GM23338 (cell line): ENCODE measurements around the gene HMOX2. TPM values are rescaled to one million over a fixed set of nuclear protein-coding genes. Genes with fewer than 3 reads are reported as not detected.

Source experiments
- ATAC-seq: fragments of 200-7000 bp; cut with Tn5 transposase; 3 replicates; pipeline ENCODE4 v1.9.1; 2020
- DNase-seq: peaks from one replicate; pipeline ENCODE4 v3.0.0-alpha.2; 2015; ENCODE audit warnings: low spot score
- H2AFZ ChIP-seq: fragments of 200-600 bp; sonication (generic); 2 replicates; pipeline ENCODE4 v1.8.0; 2016; ENCODE audit warnings: antibody characterized with exemption, mild to moderate bottlenecking, moderate library complexity
- H3F3A ChIP-seq: fragments of 200-600 bp; sonication (generic); replicated peaks from 2 replicates; pipeline ENCODE4 v1.8.0; 2017; ENCODE audit warnings: antibody characterized with exemption, mixed run types, low read depth
- H3K27ac ChIP-seq: fragments of 200-600 bp; sonication (generic); 2 replicates; pipeline ENCODE4 v1.6.1; 2016; ENCODE audit warnings: low read depth
- H3K27me3 ChIP-seq: fragments of 200-600 bp; sonication (generic); 2 replicates; pipeline ENCODE4 v1.8.0; 2016; ENCODE audit warnings: mild to moderate bottlenecking, mixed run types, moderate library complexity; ENCODE audit not compliant: insufficient read depth
- H3K36me3 ChIP-seq: fragments of 200-600 bp; sonication (generic); 2 replicates; pipeline ENCODE4 v1.8.0; 2016; ENCODE audit warnings: mild to moderate bottlenecking; ENCODE audit not compliant: insufficient read depth
- H3K4me1 ChIP-seq: fragments of 200-600 bp; sonication (generic); 2 replicates; pipeline ENCODE4 v1.8.0; 2016; ENCODE audit warnings: mild to moderate bottlenecking, moderate library complexity; ENCODE audit not compliant: insufficient read depth
- H3K4me2 ChIP-seq: fragments of 200-600 bp; sonication (generic); 2 replicates; pipeline ENCODE4 v1.7.1; 2017; ENCODE audit warnings: mixed run types
- H3K4me3 ChIP-seq: fragments of 200-600 bp; sonication (generic); 2 replicates; pipeline ENCODE4 v1.6.1; 2016; ENCODE audit warnings: mixed run types
- H3K79me2 ChIP-seq: fragments of 200-600 bp; sonication (generic); replicated peaks from 2 replicates; pipeline ENCODE4 v1.8.0; 2017; ENCODE audit warnings: mild to moderate bottlenecking; ENCODE audit not compliant: insufficient read depth
- H3K9me2 ChIP-seq: fragments of 200-600 bp; sonication (generic); 2 replicates; pipeline ENCODE4 v1.8.0; 2017; ENCODE audit not compliant: insufficient read depth
- H4K20me1 ChIP-seq: fragments of 200-600 bp; sonication (generic); replicated peaks from 2 replicates; pipeline ENCODE4 v1.8.0; 2017; ENCODE audit warnings: mild to moderate bottlenecking; ENCODE audit not compliant: insufficient read depth
- H3K27ac Mint-ChIP-seq: 2 replicates; pipeline ENCODE4 v1.8.0; 2020; ENCODE audit warnings: inconsistent platforms, mild to moderate bottlenecking, moderate library complexity, mixed read lengths
- H3K27me3 Mint-ChIP-seq: 3 replicates; pipeline ENCODE4 v1.8.0; 2022; ENCODE audit warnings: low read depth, mild to moderate bottlenecking, moderate library complexity, mixed read lengths, inconsistent platforms; ENCODE audit not compliant: insufficient read depth, poor library complexity
- H3K36me3 Mint-ChIP-seq: 3 replicates; pipeline ENCODE4 v1.8.0; 2021; ENCODE audit warnings: low read depth, mild to moderate bottlenecking, inconsistent platforms, moderate library complexity, mixed read lengths
- H3K4me1 Mint-ChIP-seq: 3 replicates; pipeline ENCODE4 v1.8.0; 2020; ENCODE audit warnings: mild to moderate bottlenecking, inconsistent platforms, mixed read lengths
- H3K4me3 Mint-ChIP-seq: 3 replicates; pipeline ENCODE4 v1.8.0; 2021; ENCODE audit warnings: moderate library complexity, mild to moderate bottlenecking, inconsistent platforms, mixed read lengths
- H3K9me3 Mint-ChIP-seq: 3 replicates; pipeline ENCODE4 v1.8.0; 2020; ENCODE audit warnings: moderate library complexity, mild to moderate bottlenecking, inconsistent platforms, mixed read lengths
- CREB1 ChIP-seq: fragments of 250-450 bp; sonication (Bioruptor Pico); IDR thresholded peaks from 2 replicates; pipeline ENCODE4 v1.5.0; 2020; ENCODE audit warnings: low read depth, mild to moderate bottlenecking, moderate library complexity
- EZH2 ChIP-seq: fragments of 200-600 bp; sonication (generic); IDR thresholded peaks from one replicate; pipeline ENCODE4 v1.8.0; 2017; ENCODE audit warnings: antibody characterized with exemption, mild to moderate bottlenecking, low read depth; ENCODE audit not compliant: unreplicated experiment
- EZH2phosphoT487 ChIP-seq: fragments of 200-600 bp; sonication (generic); IDR thresholded peaks from one replicate; pipeline ENCODE4 v1.8.1; 2018; ENCODE audit warnings: antibody characterized with exemption; ENCODE audit not compliant: unreplicated experiment
- JUNB ChIP-seq: IDR thresholded peaks from one replicate; pipeline ENCODE4 v1.6.1; 2016; ENCODE audit warnings: antibody characterized with exemption; ENCODE audit not compliant: unreplicated experiment
- NANOG ChIP-seq: IDR thresholded peaks from 2 replicates; pipeline ENCODE4 v1.6.1; 2016; ENCODE audit warnings: antibody characterized with exemption, borderline replicate concordance
- POLR2AphosphoS5 ChIP-seq: IDR thresholded peaks from 2 replicates; pipeline ENCODE4 v1.6.1; 2016; ENCODE audit warnings: antibody characterized with exemption, low read depth
- STAT1 ChIP-seq: IDR thresholded peaks from one replicate; pipeline ENCODE4 v1.6.1; 2016; ENCODE audit warnings: antibody characterized with exemption; ENCODE audit not compliant: unreplicated experiment
- ZNF114 ChIP-seq: fragments of 250-450 bp; sonication (Bioruptor Pico); IDR thresholded peaks from 2 replicates; pipeline ENCODE4 v1.5.0; 2020; ENCODE audit warnings: mild to moderate bottlenecking, moderate library complexity
- ZNF331 ChIP-seq: fragments of 250-450 bp; sonication (Bioruptor Pico); IDR thresholded peaks from 2 replicates; pipeline ENCODE4 v1.5.0; 2020; ENCODE audit warnings: low read depth, mild to moderate bottlenecking, moderate library complexity
- polyA plus RNA-seq: library from polyadenylated mRNA; unstranded; fragments of >200 nt; fragmentation: Nextera tagmentation; extraction: Ambion mirVana; gene quantifications from 2 replicates; pipeline ENCODE4 v1.2.1, GENCODE V29; 2016
- total RNA-seq: library from RNA; depleted of rRNA; stranded (reverse); fragments of >200 nt; shearing (Covaris generic); gene quantifications from 2 replicates; pipeline ENCODE4 v1.2.3, GENCODE V29; 2014
- TF ChIP-seq, protein P1 (sequence below): fragments of 250-450 bp; sonication (Bioruptor Pico); IDR thresholded peaks from 2 replicates; pipeline ENCODE4 v1.5.0; 2020; ENCODE audit warnings: mild to moderate bottlenecking, moderate library complexity
- TF ChIP-seq, protein P2 (sequence below): IDR thresholded peaks from one replicate; pipeline ENCODE4 v1.6.1; 2018; ENCODE audit warnings: antibody characterized with exemption; ENCODE audit not compliant: unreplicated experiment
- TF ChIP-seq, protein P3 (sequence below): IDR thresholded peaks from 2 replicates; pipeline ENCODE4 v1.6.1; 2016; ENCODE audit warnings: antibody characterized with exemption
- TF ChIP-seq, protein P4 (sequence below), 2 experiments: fragments of 200-600 bp in 1 of 2; sonication (generic) in 1 of 2; conservative IDR thresholded peaks; 2 replicates each; pipeline versions ENCODE4 v1.5.1 to v1.6.1; 2016 to 2017; ENCODE audit warnings: antibody characterized with exemption in 2 of 2, low read depth in 2 of 2, mild to moderate bottlenecking in 2 of 2, moderate library complexity in 1 of 2

Gene HMOX2
- total and polyA plus RNA-seq, 2 experiments from 2014 or later: 33.0 to 38.1 TPM

DNA sequence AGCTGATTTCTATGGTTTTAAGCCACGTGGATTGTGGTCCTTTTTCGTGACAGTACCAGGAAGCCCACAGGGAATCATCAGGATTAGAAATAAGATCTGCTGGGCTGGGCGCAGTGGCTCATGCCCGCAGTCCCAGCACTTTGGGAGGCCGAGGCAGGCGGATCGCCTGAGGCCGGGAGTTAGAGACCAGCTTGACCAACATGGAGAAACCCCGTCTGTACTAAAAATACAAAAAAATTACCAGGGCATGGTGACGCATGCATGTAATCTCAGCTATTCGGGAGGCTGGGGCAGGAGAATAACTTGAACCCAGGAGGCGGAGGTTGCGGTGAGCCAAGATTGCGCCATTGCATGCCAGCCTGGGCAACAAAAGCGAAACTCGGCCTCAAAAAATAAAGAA is 8.3 kb upstream of the HMOX2 start:
- Histone ChIP-seq H3K9me2 (no peaks in the 10 kb centered on the region), H3F3A (no peaks in the 10 kb centered on the region), H3K79me2 (peaks cover 8% of the 10 kb centered on the region), H2AFZ (no peak overlapping the region), H3K4me1 (no peaks in the 10 kb centered on the region), H3K4me3 (no peak overlapping the region), H4K20me1 (no peaks in the 10 kb centered on the region), H3K27ac (no peak overlapping the region), H3K4me2 (no peak overlapping the region), H3K27me3 (no peaks in the 10 kb centered on the region), H3K36me3 (peaks cover 14% of the 10 kb centered on the region; the same call in 1 of the 2 replicates)
- DNase-seq: no peak
- TF ChIP-seq, protein P1, sequence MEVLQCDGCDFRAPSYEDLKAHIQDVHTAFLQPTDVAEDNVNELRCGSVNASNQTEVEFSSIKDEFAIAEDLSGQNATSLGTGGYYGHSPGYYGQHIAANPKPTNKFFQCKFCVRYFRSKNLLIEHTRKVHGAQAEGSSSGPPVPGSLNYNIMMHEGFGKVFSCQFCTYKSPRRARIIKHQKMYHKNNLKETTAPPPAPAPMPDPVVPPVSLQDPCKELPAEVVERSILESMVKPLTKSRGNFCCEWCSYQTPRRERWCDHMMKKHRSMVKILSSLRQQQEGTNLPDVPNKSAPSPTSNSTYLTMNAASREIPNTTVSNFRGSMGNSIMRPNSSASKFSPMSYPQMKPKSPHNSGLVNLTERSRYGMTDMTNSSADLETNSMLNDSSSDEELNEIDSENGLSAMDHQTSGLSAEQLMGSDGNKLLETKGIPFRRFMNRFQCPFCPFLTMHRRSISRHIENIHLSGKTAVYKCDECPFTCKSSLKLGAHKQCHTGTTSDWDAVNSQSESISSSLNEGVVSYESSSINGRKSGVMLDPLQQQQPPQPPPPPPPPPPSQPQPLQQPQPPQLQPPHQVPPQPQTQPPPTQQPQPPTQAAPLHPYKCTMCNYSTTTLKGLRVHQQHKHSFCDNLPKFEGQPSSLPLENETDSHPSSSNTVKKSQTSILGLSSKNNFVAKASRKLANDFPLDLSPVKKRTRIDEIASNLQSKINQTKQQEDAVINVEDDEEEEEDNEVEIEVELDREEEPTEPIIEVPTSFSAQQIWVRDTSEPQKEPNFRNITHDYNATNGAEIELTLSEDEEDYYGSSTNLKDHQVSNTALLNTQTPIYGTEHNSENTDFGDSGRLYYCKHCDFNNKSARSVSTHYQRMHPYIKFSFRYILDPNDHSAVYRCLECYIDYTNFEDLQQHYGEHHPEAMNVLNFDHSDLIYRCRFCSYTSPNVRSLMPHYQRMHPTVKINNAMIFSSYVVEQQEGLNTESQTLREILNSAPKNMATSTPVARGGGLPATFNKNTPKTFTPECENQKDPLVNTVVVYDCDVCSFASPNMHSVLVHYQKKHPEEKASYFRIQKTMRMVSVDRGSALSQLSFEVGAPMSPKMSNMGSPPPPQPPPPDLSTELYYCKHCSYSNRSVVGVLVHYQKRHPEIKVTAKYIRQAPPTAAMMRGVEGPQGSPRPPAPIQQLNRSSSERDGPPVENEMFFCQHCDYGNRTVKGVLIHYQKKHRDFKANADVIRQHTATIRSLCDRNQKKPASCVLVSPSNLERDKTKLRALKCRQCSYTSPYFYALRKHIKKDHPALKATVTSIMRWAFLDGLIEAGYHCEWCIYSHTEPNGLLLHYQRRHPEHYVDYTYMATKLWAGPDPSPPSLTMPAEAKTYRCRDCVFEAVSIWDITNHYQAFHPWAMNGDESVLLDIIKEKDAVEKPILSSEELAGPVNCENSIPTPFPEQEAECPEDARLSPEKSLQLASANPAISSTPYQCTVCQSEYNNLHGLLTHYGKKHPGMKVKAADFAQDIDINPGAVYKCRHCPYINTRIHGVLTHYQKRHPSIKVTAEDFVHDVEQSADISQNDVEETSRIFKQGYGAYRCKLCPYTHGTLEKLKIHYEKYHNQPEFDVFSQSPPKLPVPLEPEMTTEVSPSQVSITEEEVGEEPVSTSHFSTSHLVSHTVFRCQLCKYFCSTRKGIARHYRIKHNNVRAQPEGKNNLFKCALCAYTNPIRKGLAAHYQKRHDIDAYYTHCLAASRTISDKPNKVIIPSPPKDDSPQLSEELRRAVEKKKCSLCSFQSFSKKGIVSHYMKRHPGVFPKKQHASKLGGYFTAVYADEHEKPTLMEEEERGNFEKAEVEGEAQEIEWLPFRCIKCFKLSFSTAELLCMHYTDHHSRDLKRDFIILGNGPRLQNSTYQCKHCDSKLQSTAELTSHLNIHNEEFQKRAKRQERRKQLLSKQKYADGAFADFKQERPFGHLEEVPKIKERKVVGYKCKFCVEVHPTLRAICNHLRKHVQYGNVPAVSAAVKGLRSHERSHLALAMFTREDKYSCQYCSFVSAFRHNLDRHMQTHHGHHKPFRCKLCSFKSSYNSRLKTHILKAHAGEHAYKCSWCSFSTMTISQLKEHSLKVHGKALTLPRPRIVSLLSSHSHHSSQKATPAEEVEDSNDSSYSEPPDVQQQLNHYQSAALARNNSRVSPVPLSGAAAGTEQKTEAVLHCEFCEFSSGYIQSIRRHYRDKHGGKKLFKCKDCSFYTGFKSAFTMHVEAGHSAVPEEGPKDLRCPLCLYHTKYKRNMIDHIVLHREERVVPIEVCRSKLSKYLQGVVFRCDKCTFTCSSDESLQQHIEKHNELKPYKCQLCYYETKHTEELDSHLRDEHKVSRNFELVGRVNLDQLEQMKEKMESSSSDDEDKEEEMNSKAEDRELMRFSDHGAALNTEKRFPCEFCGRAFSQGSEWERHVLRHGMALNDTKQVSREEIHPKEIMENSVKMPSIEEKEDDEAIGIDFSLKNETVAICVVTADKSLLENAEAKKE (CRISPR knock-in tag): no peak
- TF ChIP-seq EZH2phosphoT487: no peak
- TF ChIP-seq, protein P2, sequence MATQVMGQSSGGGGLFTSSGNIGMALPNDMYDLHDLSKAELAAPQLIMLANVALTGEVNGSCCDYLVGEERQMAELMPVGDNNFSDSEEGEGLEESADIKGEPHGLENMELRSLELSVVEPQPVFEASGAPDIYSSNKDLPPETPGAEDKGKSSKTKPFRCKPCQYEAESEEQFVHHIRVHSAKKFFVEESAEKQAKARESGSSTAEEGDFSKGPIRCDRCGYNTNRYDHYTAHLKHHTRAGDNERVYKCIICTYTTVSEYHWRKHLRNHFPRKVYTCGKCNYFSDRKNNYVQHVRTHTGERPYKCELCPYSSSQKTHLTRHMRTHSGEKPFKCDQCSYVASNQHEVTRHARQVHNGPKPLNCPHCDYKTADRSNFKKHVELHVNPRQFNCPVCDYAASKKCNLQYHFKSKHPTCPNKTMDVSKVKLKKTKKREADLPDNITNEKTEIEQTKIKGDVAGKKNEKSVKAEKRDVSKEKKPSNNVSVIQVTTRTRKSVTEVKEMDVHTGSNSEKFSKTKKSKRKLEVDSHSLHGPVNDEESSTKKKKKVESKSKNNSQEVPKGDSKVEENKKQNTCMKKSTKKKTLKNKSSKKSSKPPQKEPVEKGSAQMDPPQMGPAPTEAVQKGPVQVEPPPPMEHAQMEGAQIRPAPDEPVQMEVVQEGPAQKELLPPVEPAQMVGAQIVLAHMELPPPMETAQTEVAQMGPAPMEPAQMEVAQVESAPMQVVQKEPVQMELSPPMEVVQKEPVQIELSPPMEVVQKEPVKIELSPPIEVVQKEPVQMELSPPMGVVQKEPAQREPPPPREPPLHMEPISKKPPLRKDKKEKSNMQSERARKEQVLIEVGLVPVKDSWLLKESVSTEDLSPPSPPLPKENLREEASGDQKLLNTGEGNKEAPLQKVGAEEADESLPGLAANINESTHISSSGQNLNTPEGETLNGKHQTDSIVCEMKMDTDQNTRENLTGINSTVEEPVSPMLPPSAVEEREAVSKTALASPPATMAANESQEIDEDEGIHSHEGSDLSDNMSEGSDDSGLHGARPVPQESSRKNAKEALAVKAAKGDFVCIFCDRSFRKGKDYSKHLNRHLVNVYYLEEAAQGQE: no peak
- no peak for TF ChIP-seq ZNF114 (CRISPR knock-in tag)
- no peak for TF ChIP-seq POLR2AphosphoS5
- no peak for TF ChIP-seq NANOG
- TF ChIP-seq, protein P3, sequence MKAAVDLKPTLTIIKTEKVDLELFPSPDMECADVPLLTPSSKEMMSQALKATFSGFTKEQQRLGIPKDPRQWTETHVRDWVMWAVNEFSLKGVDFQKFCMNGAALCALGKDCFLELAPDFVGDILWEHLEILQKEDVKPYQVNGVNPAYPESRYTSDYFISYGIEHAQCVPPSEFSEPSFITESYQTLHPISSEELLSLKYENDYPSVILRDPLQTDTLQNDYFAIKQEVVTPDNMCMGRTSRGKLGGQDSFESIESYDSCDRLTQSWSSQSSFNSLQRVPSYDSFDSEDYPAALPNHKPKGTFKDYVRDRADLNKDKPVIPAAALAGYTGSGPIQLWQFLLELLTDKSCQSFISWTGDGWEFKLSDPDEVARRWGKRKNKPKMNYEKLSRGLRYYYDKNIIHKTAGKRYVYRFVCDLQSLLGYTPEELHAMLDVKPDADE: no peak
- TF ChIP-seq, protein P4, sequence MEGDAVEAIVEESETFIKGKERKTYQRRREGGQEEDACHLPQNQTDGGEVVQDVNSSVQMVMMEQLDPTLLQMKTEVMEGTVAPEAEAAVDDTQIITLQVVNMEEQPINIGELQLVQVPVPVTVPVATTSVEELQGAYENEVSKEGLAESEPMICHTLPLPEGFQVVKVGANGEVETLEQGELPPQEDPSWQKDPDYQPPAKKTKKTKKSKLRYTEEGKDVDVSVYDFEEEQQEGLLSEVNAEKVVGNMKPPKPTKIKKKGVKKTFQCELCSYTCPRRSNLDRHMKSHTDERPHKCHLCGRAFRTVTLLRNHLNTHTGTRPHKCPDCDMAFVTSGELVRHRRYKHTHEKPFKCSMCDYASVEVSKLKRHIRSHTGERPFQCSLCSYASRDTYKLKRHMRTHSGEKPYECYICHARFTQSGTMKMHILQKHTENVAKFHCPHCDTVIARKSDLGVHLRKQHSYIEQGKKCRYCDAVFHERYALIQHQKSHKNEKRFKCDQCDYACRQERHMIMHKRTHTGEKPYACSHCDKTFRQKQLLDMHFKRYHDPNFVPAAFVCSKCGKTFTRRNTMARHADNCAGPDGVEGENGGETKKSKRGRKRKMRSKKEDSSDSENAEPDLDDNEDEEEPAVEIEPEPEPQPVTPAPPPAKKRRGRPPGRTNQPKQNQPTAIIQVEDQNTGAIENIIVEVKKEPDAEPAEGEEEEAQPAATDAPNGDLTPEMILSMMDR (conservative IDR thresholded peaks at IDR 0.05; ENCODE audit: low read depth in 2 of 2): no peak
- no peak for TF ChIP-seq CREB1 (CRISPR knock-in tag)
- no peak for TF ChIP-seq JUNB
- TF ChIP-seq EZH2: no peak
- no peak for TF ChIP-seq ZNF331 (CRISPR knock-in tag)
- no peak for TF ChIP-seq STAT1
- H3K27ac Mint-ChIP-seq: no peak overlapping the region
- H3K4me1 Mint-ChIP-seq: peaks cover 3% of the 10 kb centered on the region; the same call in 2 of the 3 replicates
- peaks cover 5% of the 10 kb centered on the region for H3K27me3 Mint-ChIP-seq
- H3K36me3 Mint-ChIP-seq: peaks cover 54% of the 10 kb centered on the region
- no peaks in the 10 kb centered on the region for H3K9me3 Mint-ChIP-seq
- no peak for ATAC-seq
- no peak overlapping the region for H3K4me3 Mint-ChIP-seq
